Upper lobe of right lung (tissue), 1 donor: ENCODE results near the gene PER2. TPM values are rescaled to one million over a fixed set of nuclear protein-coding genes. Genes with fewer than 3 reads are reported as not detected.
"Not testable (repeated sequence)": the region's sequence is repeated elsewhere in the genome, so short reads cannot be mapped to it uniquely, and the experiment has no call there.

Experiments used
- ATAC-seq: fragments of 200-7000 bp; cut with Tn5 transposase; one replicate; pipeline ENCODE4 v1.9.1; 2020; ENCODE audit warnings: mild to moderate bottlenecking, moderate library complexity
- DNase-seq: peaks from one replicate; pipeline ENCODE4 v3.0.0-alpha.2; 2020
- H3K27ac ChIP-seq: fragments of 200-600 bp; one replicate; pipeline ENCODE4 v1.8.0; 2022
- H3K27me3 ChIP-seq: fragments of 200-600 bp; one replicate; pipeline ENCODE4 v1.8.0; 2022; ENCODE audit warnings: mild to moderate bottlenecking
- H3K36me3 ChIP-seq: fragments of 200-600 bp; one replicate; pipeline ENCODE4 v1.8.0; 2022
- H3K4me1 ChIP-seq: fragments of 200-600 bp; one replicate; pipeline ENCODE4 v1.8.0; 2022
- H3K4me3 ChIP-seq: fragments of 200-600 bp; one replicate; pipeline ENCODE4 v1.8.0; 2022; ENCODE audit warnings: mild to moderate bottlenecking
- H3K9me3 ChIP-seq: fragments of 200-600 bp; one replicate; pipeline ENCODE4 v1.8.0; 2022
- intact Hi-C: fragments of 100-400 bp; cut with DNase I; formaldehyde crosslinking; loops from one replicate; pipeline ENCODE4 v1.11.0; 2022
- total RNA-seq: library from RNA; stranded (reverse); fragmentation: NEBNext Ultra II Directional; extraction: Animal tissue kit (Norgen Biotek cat#: 25700); gene quantifications from one replicate; pipeline ENCODE4 v1.2.1, GENCODE V29; 2021
- TF ChIP-seq, protein P1 (sequence below): fragments of 200-600 bp; IDR thresholded peaks from one replicate; pipeline ENCODE4 v1.8.0; 2022; ENCODE audit warnings: antibody characterized with exemption
- donor health status: DM: no; HTN: yes; CAD: no; lungs with severe emphysema.

The PER2 gene
- total RNA-seq, 1 donor from 2014 or later = 22.7 TPM

DNA sequence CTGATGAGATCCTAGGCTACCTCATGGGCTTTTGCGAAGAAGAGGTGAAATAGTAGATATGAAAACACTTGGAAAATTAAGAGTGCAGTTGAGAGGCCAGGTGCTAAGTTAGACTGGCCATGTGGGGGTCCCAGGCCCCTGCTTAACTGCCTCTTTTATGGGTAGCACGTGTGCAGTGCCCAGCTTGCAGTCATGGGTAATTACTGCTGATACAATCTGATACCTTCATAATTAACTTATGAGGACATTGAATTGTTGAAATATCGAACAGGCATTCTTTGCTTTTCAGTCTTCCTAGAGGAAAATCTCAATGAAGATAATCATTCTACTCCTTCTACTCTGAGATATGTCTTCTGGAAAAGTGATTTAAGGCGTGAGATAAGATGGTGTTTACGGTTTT lies 43.5 kb upstream of the PER2 start:
- Histone ChIP-seq H3K9me3 (no peaks in the 10 kb centered on the region), H3K27ac (no peak overlapping the region), H3K36me3 (peaks cover 22% of the 10 kb centered on the region), H3K4me3 (no peak overlapping the region), H3K27me3 (no peaks in the 10 kb centered on the region), H3K4me1 (no peaks in the 10 kb centered on the region)
- TF ChIP-seq, protein P1, sequence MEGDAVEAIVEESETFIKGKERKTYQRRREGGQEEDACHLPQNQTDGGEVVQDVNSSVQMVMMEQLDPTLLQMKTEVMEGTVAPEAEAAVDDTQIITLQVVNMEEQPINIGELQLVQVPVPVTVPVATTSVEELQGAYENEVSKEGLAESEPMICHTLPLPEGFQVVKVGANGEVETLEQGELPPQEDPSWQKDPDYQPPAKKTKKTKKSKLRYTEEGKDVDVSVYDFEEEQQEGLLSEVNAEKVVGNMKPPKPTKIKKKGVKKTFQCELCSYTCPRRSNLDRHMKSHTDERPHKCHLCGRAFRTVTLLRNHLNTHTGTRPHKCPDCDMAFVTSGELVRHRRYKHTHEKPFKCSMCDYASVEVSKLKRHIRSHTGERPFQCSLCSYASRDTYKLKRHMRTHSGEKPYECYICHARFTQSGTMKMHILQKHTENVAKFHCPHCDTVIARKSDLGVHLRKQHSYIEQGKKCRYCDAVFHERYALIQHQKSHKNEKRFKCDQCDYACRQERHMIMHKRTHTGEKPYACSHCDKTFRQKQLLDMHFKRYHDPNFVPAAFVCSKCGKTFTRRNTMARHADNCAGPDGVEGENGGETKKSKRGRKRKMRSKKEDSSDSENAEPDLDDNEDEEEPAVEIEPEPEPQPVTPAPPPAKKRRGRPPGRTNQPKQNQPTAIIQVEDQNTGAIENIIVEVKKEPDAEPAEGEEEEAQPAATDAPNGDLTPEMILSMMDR = no peak
- intact Hi-C loops = no loop called here
- no peak for DNase-seq
- no peak for ATAC-seq

DNA sequence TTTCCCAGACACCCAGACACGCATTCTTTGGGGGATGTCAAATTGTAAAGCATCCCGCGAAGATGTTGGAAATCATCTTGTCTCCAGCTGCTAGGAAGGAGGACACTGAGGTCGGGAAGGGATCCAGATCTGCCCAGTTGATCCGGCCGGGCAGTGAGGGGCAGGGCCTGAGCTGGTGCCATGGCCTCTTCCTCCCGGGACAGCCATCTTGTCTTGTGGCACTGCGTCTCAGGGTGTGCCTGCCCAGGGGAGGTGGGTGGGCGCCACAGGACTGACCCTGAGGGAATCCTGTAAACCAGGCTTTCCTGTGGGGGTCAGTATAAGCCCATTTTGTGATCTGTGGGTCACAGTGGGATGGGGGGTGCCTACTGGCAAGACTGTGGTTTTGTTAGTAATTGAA lies 42.0 kb upstream of the PER2 start:
- TF ChIP-seq, protein P1 = no peak
- Histone ChIP-seq H3K27ac (no peak overlapping the region), H3K36me3 (peaks cover 22% of the 10 kb centered on the region), H3K27me3 (no peaks in the 10 kb centered on the region), H3K9me3 (no peaks in the 10 kb centered on the region), H3K4me1 (no peaks in the 10 kb centered on the region), H3K4me3 (no peak overlapping the region)
- no peak for ATAC-seq
- intact Hi-C loops = no loop called here
- no peak for DNase-seq

DNA sequence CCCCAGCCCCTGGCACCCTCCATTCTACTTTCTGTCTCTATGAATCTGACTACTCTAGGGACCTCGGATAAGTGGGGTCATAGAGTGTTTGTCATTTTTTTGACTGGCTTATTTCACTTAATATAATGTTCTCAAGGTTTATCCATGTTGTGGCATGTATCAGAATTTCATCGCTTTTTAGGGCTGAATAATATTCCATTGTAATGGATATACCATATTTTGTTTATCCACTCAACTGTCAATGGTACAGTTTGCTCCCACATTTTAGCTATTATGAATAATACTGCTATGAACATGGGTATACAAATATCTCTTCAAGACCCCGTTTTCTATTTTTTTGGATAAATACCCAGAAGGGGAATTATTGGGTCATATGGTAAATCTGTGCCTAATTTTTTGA lies 39.3 kb upstream of the PER2 start:
- no peak overlapping the region for H3K27ac ChIP-seq
- no peaks in the 10 kb centered on the region for H3K27me3 ChIP-seq
- TF ChIP-seq, protein P1 = no peak
- intact Hi-C loops = no loop called here
- ATAC-seq (no peak), DNase-seq (no peak)
- peaks cover 9% of the 10 kb centered on the region for H3K36me3 ChIP-seq
- H3K4me3 ChIP-seq = no peak overlapping the region
- H3K4me1 ChIP-seq = no peaks in the 10 kb centered on the region
- H3K9me3 ChIP-seq = no peaks in the 10 kb centered on the region

DNA sequence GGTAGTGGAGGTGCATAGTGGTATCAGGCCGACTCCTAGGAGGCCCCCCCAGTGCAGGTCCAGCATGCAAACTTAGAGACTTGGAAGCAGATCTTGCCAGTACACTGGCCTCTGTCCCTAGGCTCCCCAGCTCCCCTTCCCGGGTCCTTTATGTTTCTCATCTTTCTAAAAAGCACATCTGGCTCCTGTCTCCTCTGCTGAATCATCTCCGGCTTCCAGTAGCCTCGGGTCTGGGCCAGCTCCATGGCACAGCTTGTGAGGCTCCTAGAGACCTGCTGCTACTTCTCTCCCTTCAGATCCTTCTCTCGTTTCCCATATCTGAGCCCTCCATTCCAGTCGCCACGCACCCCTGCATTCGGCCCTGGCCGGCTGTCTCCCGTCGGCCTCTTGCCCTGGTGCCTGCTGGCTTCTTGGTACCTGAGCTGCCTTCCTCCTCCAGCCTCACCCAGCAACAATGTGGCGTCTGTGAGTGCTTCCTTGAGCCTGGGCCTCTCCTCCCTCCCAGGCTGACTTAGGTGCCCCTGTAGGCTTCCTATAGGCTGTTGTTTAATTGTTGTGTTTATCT lies 38.5 kb upstream of the PER2 start:
- ATAC-seq = no peak
- TF ChIP-seq, protein P1 = no peak
- Histone ChIP-seq H3K27me3 (no peaks in the 10 kb centered on the region), H3K9me3 (no peaks in the 10 kb centered on the region), H3K4me1 (no peaks in the 10 kb centered on the region), H3K36me3 (peaks cover 9% of the 10 kb centered on the region), H3K27ac (no peak overlapping the region), H3K4me3 (no peak overlapping the region)
- no peak for DNase-seq
- intact Hi-C loops = no loop called here

GRCh38 chr2:238325694-238326093 lies 37.3 kb upstream of the PER2 start:
- Histone ChIP-seq H3K4me3 (no peak overlapping the region), H3K36me3 (peaks cover 9% of the 10 kb centered on the region), H3K9me3 (no peaks in the 10 kb centered on the region), H3K27ac (no peak overlapping the region), H3K4me1 (peaks cover 8% of the 10 kb centered on the region), H3K27me3 (no peaks in the 10 kb centered on the region)
- intact Hi-C loops = no loop called here
- DNase-seq = no peak
- no peak for ATAC-seq
- TF ChIP-seq, protein P1 = no peak

- DNase-seq, H3K36me3 ChIP-seq, H3K4me3 ChIP-seq, H3K27me3 ChIP-seq, ATAC-seq, H3K9me3 ChIP-seq, H3K27ac ChIP-seq, intact Hi-C loops: not testable (repeated sequence)
- peaks cover 14% of the 10 kb centered on the region for H3K4me1 ChIP-seq
Measured at GRCh38 chr2:238324248-238324647, 35.8 kb upstream of the PER2 start.
